ENCODE data around the gene NKD2.

NKD2 gene

GRCh38 chr5:1016476-1016875, 7.9 kb downstream of the NKD2 start:
- in situ Hi-C loops (cut with HindIII; ENCODE audit: low pct_ligation_motif_present, low sequenced_read_pairs): no loop called here
- TF ChIP-seq, protein P1, sequence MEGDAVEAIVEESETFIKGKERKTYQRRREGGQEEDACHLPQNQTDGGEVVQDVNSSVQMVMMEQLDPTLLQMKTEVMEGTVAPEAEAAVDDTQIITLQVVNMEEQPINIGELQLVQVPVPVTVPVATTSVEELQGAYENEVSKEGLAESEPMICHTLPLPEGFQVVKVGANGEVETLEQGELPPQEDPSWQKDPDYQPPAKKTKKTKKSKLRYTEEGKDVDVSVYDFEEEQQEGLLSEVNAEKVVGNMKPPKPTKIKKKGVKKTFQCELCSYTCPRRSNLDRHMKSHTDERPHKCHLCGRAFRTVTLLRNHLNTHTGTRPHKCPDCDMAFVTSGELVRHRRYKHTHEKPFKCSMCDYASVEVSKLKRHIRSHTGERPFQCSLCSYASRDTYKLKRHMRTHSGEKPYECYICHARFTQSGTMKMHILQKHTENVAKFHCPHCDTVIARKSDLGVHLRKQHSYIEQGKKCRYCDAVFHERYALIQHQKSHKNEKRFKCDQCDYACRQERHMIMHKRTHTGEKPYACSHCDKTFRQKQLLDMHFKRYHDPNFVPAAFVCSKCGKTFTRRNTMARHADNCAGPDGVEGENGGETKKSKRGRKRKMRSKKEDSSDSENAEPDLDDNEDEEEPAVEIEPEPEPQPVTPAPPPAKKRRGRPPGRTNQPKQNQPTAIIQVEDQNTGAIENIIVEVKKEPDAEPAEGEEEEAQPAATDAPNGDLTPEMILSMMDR (IDR thresholded peaks at IDR 0.05; ENCODE audit: low read depth, low read length, missing control alignments): no peak
- no peak overlapping the region for H3K4me3 ChIP-seq (ENCODE audit: low read depth, low read length)
- peaks cover 10% of the 10 kb centered on the region for H3K27me3 ChIP-seq (replicated peaks)
- no peak for DNase-seq
- no peaks in the 10 kb centered on the region for H3K36me3 ChIP-seq (replicated peaks)
- no peak overlapping the region for H3K27ac ChIP-seq

GRCh38 chr5:1017056-1017455, 8.5 kb downstream of the NKD2 start:
- Histone ChIP-seq H3K36me3 (replicated peaks) (no peaks in the 10 kb centered on the region), H3K27ac (no peak overlapping the region), H3K4me3 (ENCODE audit: low read depth, low read length) (no peak overlapping the region), H3K27me3 (replicated peaks) (peaks cover 10% of the 10 kb centered on the region)
- no peak for DNase-seq
- in situ Hi-C loops (cut with HindIII; ENCODE audit: low pct_ligation_motif_present, low sequenced_read_pairs): no loop called here
- TF ChIP-seq, protein P1 (IDR thresholded peaks at IDR 0.05; ENCODE audit: low read depth, low read length, missing control alignments): no peak

DNA sequence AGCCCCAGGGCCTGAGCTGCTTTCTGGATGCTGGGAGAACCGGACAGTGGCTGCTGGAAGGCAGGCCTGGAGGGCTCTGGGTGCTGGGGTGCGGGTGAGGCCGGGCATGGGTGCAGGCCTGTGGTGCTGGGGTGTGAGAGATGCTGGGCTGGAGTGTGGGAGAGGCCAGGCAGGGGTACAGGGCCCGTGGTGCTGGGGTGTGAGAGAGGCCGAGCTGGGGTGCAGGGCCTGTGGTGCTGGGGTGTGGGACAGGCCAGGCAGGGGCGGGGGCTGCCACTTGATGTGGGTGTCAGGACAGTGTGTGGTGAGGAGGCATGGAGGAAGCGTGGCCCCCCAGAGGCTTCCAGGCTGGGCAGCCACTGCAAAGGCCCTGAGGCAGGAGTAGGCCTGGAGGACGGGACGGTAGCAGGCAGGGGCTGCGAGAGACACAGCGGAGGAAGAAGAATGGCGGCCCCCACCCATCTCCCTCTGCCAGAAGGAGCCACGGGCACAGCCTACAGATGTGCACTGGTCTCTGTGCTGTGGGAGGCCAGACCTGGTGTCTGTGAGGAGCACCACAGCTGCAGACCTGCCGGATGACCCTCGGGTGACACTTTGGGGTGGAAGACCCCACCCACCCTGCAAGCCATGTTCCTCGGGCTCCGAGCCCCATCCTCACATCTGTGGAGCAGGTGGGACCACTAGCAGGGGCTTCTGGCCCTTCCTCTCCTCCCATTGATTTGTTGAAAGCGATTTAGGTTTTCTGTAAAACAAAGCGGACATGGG, 9.3 kb downstream of the NKD2 start:
- Histone ChIP-seq H3K36me3 (replicated peaks) (no peaks in the 10 kb centered on the region), H3K27ac (no peak overlapping the region), H3K4me3 (ENCODE audit: low read depth, low read length) (no peak overlapping the region), H3K27me3 (replicated peaks) (peaks cover 8% of the 10 kb centered on the region)
- in situ Hi-C loops (cut with HindIII; ENCODE audit: low pct_ligation_motif_present, low sequenced_read_pairs): no loop called here
- DNase-seq: no peak
- TF ChIP-seq, protein P1 (IDR thresholded peaks at IDR 0.05; ENCODE audit: low read depth, low read length, missing control alignments): no peak

- TF ChIP-seq, protein P1 (IDR thresholded peaks at IDR 0.05; ENCODE audit: low read depth, low read length, missing control alignments): no peak
- H3K27ac ChIP-seq: no peak overlapping the region
- no peak overlapping the region for H3K4me3 ChIP-seq (ENCODE audit: low read depth, low read length)
- no peaks in the 10 kb centered on the region for H3K36me3 ChIP-seq (replicated peaks)
- in situ Hi-C loops (cut with HindIII; ENCODE audit: low pct_ligation_motif_present, low sequenced_read_pairs): no loop called here
- H3K27me3 ChIP-seq (replicated peaks): peaks cover 8% of the 10 kb centered on the region
- no peak for DNase-seq
These were observed 10.0 kb downstream of the NKD2 start for GRCh38 chr5:1018596-1018995.

DNA sequence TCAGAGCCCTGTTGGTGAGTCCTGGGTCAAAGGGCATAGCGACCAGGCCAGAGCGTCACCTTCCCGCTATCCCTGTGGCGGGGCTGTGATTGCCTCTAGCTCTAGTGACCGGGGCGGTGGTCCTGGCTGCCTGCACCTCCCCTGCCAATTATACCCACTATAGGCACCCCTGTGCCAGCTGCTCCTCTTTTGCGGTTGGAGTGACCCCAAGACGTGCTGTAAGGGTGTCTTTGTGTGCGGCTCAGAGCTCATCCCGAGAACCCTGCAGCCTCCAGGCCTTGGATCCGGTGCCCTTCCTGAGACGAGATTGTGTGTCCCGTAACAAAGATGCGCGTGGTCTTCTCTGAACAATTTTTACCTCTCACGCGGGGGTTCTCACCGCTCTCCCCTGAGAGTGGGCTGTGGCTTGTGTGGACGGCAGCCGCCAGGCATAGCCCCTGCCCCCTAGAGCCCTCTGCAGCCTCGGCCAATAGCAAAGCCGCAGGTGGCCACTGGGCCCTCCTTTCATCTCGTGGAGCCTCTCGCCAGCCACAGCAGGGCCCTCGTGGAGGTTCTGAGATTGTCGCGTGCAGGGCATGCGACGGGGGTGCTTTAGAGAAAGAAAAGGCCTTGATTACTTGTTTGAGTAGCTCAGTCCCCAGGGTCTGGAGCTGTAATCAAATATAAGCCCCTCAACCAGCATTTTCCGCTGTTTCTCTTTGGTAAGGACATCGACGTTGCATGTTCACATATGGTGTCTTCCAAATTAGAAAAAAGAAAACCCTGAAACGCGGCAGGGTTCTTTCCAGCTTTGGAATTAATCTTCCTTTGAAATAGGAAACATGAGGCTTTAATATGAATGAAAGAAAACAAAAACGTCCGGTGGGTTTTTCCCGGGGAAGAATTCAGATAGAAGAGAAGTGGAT, 10.7 kb downstream of the NKD2 start:
- Histone ChIP-seq H3K27ac (no peak overlapping the region), H3K27me3 (replicated peaks) (peaks cover 8% of the 10 kb centered on the region), H3K36me3 (replicated peaks) (no peaks in the 10 kb centered on the region), H3K4me3 (ENCODE audit: low read depth, low read length) (no peak overlapping the region)
- TF ChIP-seq, protein P1 (IDR thresholded peaks at IDR 0.05; ENCODE audit: low read depth, low read length, missing control alignments): no peak
- DNase-seq: no peak
- in situ Hi-C loops (cut with HindIII; ENCODE audit: low pct_ligation_motif_present, low sequenced_read_pairs): no loop called here
